D721Med (cell line): ENCODE data around the gene SNORC.

Experiments used
- DNase-seq: peaks from one replicate; pipeline ENCODE4 v3.0.0; 2011; ENCODE audit warnings: low spot score; ENCODE audit not compliant: insufficient read length
- FAIRE-seq: peaks from 2 replicates; lab custom pipeline; 2011; peaks lifted over from hg19 to GRCh38; lab: Jason Lieb, UNC
- CTCF ChIP-seq: IDR thresholded peaks from 2 replicates; pipeline ENCODE4 v1.5.1; 2012; ENCODE audit warnings: mild to moderate bottlenecking, control low read depth; ENCODE audit not compliant: insufficient read depth; ENCODE audit errors: missing control alignments

SNORC gene

GRCh38 chr2:232896720-232897597 is 26.9 kb downstream of the SNORC start:
- TF ChIP-seq CTCF: no peak
- FAIRE-seq (no peak), DNase-seq (no peak)

- TF ChIP-seq CTCF: no peak
- DNase-seq: no peak
- no peak for FAIRE-seq
Measured at GRCh38 chr2:232897598-232898408, 27.7 kb downstream of the SNORC start.

GRCh38 chr2:232898592-232899543 is 28.8 kb downstream of the SNORC start:
- FAIRE-seq (no peak), DNase-seq (no peak)
- no peak for TF ChIP-seq CTCF

GRCh38 chr2:232900811-232901735 is 31.0 kb downstream of the SNORC start:
- FAIRE-seq (no peak), DNase-seq (no peak)

GRCh38 chr2:232901736-232902578 is 31.9 kb downstream of the SNORC start:
- no peak for TF ChIP-seq CTCF
- DNase-seq (no peak), FAIRE-seq (no peak)

More at GRCh38 chr2:232900811-232901735, 31.0 kb downstream of the SNORC start:
- no peak for TF ChIP-seq CTCF
